CD8-positive, alpha-beta memory T cell (primary cell): ENCODE results near the gene GLP2R. TPM values are rescaled to one million over a fixed set of nuclear protein-coding genes. Genes with fewer than 3 reads are reported as not detected.
"Not testable (repeated sequence)": the region's sequence is repeated elsewhere in the genome, so short reads cannot be mapped to it uniquely, and the experiment has no call there.

Source experiments
- CTCF ChIA-PET: fragments of 350-600 bp; sonication (Branson Sonifier 250); formaldehyde crosslinking; loops from one replicate; lab custom pipeline; 2021; ENCODE audit warnings: antibody characterized with exemption; lab: Charles Lee
- POLR2A ChIA-PET: fragments of 350-600 bp; sonication (Branson Sonifier 250); formaldehyde crosslinking; loops from one replicate; lab custom pipeline; 2021; ENCODE audit warnings: antibody characterized with exemption; lab: Charles Lee
- DNase-seq, 5 donors: peaks; one replicate each; pipeline versions ENCODE4 v3.0.0 to v3.0.0-alpha.2; 2020 to 2022; ENCODE audit warnings: mixed read lengths in 1 of 5
- H3K27ac ChIP-seq: one replicate; pipeline ENCODE4 v1.7.0; 2013; ENCODE audit warnings: low read depth, mild to moderate bottlenecking, low read length, moderate library complexity
- H3K27me3 ChIP-seq: 2 replicates; pipeline ENCODE4 v1.7.0; 2013; ENCODE audit warnings: low read length, mild to moderate bottlenecking; ENCODE audit not compliant: insufficient read depth, poor library complexity, severe bottlenecking
- H3K36me3 ChIP-seq: 2 replicates; pipeline ENCODE4 v1.7.0; 2013; ENCODE audit warnings: mild to moderate bottlenecking, low read length, moderate library complexity; ENCODE audit not compliant: insufficient read depth
- H3K4me1 ChIP-seq: 2 replicates; pipeline ENCODE4 v1.7.0; 2013; ENCODE audit warnings: mild to moderate bottlenecking, low read length, moderate library complexity; ENCODE audit not compliant: insufficient read depth
- H3K4me3 ChIP-seq: 2 replicates; pipeline ENCODE4 v1.7.0; 2013; ENCODE audit warnings: mild to moderate bottlenecking, low read length
- H3K9me3 ChIP-seq: 2 replicates; pipeline ENCODE4 v1.7.0; 2013; ENCODE audit warnings: mild to moderate bottlenecking, low read length
- H3K27ac Mint-ChIP-seq, 8 donors: one replicate each; pipeline ENCODE4 v1.8.0; 2020 to 2021; ENCODE audit warnings: mixed read lengths in 8 of 8, mild to moderate bottlenecking in 6 of 8, inconsistent platforms in 3 of 8, moderate library complexity in 3 of 8
- H3K27me3 Mint-ChIP-seq, 2 donors: one replicate each; pipeline ENCODE4 v1.8.0; 2020 to 2021; ENCODE audit warnings: mixed read lengths in 2 of 2, mild to moderate bottlenecking in 1 of 2, moderate library complexity in 1 of 2
- H3K36me3 Mint-ChIP-seq, 3 donors: one replicate each; pipeline ENCODE4 v1.8.0; 2020 to 2021; ENCODE audit warnings: mixed read lengths in 3 of 3, inconsistent platforms in 1 of 3, mild to moderate bottlenecking in 1 of 3
- H3K4me1 Mint-ChIP-seq, 3 donors: one replicate each; pipeline ENCODE4 v1.8.0; 2020 to 2021; ENCODE audit warnings: mixed read lengths in 3 of 3, inconsistent platforms in 1 of 3, mild to moderate bottlenecking in 1 of 3
- H3K4me3 Mint-ChIP-seq, 7 donors: one replicate each; pipeline ENCODE4 v1.8.0; 2020 to 2021; ENCODE audit warnings: mixed read lengths in 7 of 7, mild to moderate bottlenecking in 6 of 7, moderate library complexity in 4 of 7, inconsistent platforms in 2 of 7
- H3K9me3 Mint-ChIP-seq, 5 donors: one replicate each; pipeline ENCODE4 v1.8.0; 2020 to 2022; ENCODE audit warnings: mixed read lengths in 5 of 5, mild to moderate bottlenecking in 3 of 5, moderate library complexity in 2 of 5, inconsistent platforms in 1 of 5
- polyA plus RNA-seq: library from polyadenylated mRNA; unstranded; fragments of 300-500 nt; fragmentation: Illumina TruSeq; gene quantifications from one replicate; pipeline ENCODE4 v1.2.3, GENCODE V29; 2021
- total RNA-seq, 2 experiments: library from RNA; stranded (reverse); gene quantifications; one replicate each; pipeline ENCODE4 v1.2.3, GENCODE V29; 2021

GLP2R gene
- total and polyA plus RNA-seq, 3 experiments from 2014 or later, result not detected

DNA sequence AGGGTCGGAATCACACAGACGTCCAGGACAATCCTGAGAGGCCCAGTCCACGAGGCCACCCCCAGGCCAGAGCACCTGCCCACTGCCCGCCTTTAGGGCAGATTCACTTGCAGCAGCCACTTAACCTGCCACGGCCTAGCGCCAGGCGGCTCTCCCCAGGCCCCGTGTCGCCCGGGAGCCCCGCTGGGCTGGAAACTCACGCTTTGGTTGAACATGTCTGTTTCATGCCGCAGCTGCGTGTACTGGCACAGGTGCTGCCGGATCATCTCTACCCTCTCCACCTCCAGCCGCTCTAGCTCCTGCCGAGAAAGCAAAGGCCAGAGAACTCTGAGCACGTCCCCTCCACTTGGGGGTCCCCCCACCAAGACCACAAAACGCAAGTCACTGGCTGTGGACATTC lies 92.1 kb downstream of the GLP2R start:
- CTCF ChIA-PET, result no interaction called here
- no peaks in the 10 kb centered on the region for H3K9me3 Mint-ChIP-seq
- no peaks in the 10 kb centered on the region for H3K36me3 ChIP-seq

DNA sequence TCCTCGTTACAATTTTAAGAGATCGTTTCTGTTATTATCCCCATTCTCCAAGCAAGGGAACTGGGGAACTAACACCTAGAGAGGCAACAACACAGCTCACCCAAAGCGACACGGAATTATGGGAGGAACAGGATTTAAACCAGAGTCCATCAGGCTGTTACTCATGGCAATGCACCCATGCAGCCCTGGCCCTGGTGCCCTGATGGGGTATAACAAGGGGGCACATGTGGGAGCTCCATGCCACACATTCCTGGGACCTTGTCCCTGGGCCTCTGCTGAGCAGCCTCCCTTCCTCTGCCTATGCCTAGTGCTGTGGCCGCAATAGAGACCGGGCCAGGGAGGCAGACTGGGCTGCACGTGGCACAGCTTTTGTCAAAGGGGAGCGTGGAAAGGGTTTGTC lies 92.6 kb downstream of the GLP2R start:
- Histone ChIP-seq H3K27ac (no peak overlapping the region), H3K9me3 (no peaks in the 10 kb centered on the region), H3K27me3 (no peaks in the 10 kb centered on the region), H3K36me3 (no peaks in the 10 kb centered on the region), H3K4me3 (no peak overlapping the region), H3K4me1 (no peaks in the 10 kb centered on the region)
- CTCF ChIA-PET, result no interaction called here
- H3K4me1 Mint-ChIP-seq, result no peaks in the 10 kb centered on the region
- POLR2A ChIA-PET, result no interaction called here
- H3K36me3 Mint-ChIP-seq, result peaks cover 3 to 4% (median 4%) of the 10 kb centered on the region in 3 donors
- no peak for DNase-seq
- no peaks in the 10 kb centered on the region for H3K9me3 Mint-ChIP-seq
- no peaks in the 10 kb centered on the region for H3K27me3 Mint-ChIP-seq
- H3K4me3 Mint-ChIP-seq, result no peak overlapping the region
- H3K27ac Mint-ChIP-seq, result no peak overlapping the region

More for the DNA sequence above, 92.1 kb downstream of the GLP2R start:
- no peak overlapping the region for H3K27ac ChIP-seq
- no peak for DNase-seq
- POLR2A ChIA-PET, result no interaction called here
- Mint-ChIP-seq H3K4me1 (no peaks in the 10 kb centered on the region), H3K27me3 (no peaks in the 10 kb centered on the region), H3K4me3 (no peak overlapping the region), H3K36me3 (peaks cover 3 to 4% (median 4%) of the 10 kb centered on the region in 3 donors), H3K27ac (no peak overlapping the region)
- H3K4me3 ChIP-seq, result no peak overlapping the region
- no peaks in the 10 kb centered on the region for H3K4me1 ChIP-seq
- no peaks in the 10 kb centered on the region for H3K9me3 ChIP-seq
- H3K27me3 ChIP-seq, result no peaks in the 10 kb centered on the region

DNA sequence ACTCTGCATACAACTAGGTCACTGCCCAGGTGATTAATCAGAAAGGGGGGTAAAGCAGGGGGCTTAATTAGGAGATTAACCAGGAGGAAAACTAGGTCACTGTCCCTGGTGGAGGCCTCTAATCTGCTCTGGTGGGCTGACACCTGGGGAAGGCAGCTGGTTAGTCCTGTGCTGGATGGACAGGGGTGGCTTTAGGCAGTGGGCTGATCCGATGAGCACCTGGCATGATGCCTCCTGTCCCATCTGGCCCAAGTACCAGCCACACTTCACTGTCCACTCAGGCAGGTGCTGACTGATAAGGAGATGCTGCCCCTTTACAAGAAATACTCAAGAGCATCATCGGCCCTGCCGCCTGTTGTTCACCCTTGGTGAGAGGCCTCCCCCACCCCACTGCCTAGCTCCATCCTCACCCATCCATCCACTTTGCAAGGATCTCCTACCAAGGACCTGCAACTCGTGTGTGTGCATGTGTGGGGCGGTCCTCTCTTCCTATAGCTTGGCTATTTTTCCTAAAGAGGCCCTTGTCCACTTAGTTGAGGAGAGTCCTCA lies 93.2 kb downstream of the GLP2R start:
- H3K36me3 ChIP-seq, result no peaks in the 10 kb centered on the region
- Mint-ChIP-seq H3K9me3 (no peaks in the 10 kb centered on the region), H3K27me3 (no peaks in the 10 kb centered on the region), H3K4me3 (no peak overlapping the region), H3K36me3 (peaks cover 3 to 4% (median 4%) of the 10 kb centered on the region in 3 donors), H3K27ac (no peak overlapping the region), H3K4me1 (no peaks in the 10 kb centered on the region)
- no peak overlapping the region for H3K4me3 ChIP-seq
- ChIA-PET POLR2A (no interaction called here), CTCF (no interaction called here)
- no peaks in the 10 kb centered on the region for H3K27me3 ChIP-seq
- H3K9me3 ChIP-seq, result no peaks in the 10 kb centered on the region
- H3K27ac ChIP-seq, result no peak overlapping the region
- no peaks in the 10 kb centered on the region for H3K4me1 ChIP-seq
- no peak for DNase-seq

DNA sequence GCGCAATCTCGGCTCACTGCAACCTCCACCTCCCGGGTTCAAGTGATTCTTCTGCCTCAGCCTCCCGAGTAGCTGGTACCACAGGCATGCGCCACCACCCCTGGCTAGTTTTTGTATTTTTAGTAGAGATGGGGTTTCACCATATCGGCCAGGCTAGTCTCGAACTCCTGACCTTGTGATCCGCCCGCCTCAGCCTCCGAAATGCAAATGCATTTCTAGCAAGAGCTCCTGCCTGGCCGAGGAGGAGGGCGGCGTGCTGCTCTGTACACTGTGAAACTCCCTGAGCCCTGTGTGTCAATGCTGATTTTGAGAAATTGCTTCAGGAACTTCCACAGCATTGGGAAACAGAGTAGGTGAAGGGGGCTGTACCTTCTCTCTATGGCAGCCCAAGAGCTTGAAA lies 95.5 kb downstream of the GLP2R start:
- POLR2A ChIA-PET, H3K27ac Mint-ChIP-seq, H3K27me3 Mint-ChIP-seq: not testable (repeated sequence)

DNA sequence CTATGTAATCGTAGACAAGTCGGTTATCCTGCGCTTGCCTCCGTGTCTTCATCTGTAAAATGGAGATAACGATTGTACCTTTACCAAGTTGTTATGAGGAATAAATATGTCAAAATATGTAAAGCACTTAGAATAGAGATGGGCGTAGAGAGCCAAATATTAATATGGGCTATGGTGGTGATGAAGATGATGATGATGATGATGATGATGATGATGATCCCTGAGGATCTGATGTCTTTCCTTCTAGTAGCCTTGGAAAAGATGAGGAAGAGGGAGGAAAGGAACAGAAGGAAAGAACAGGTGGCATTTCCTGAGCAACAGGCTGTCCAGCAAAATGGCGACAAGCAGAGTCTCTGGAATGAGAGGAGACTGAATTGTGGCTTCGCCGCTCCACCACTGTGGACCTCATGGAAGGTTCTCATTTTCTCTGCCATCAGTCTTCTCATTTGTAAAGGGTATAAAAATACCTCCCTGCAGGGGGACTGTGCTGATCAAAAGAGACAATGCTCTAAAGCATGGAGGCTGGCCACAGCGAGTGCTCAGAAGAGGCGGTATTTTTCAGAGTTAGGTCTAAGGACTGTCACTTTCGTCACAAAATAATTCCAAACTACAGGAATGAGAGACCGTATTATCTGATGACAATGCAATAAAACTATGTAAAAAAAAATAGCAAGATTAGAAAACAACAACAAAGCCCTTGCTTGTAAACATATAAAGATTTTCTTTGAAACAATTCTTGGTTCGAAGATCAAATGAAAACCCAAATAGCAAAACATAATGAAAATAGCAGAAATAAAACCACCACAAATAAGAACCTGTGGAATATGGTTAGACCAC lies 96.5 kb downstream of the GLP2R start:
- no peaks in the 10 kb centered on the region for H3K9me3 ChIP-seq
- no peaks in the 10 kb centered on the region for H3K27me3 ChIP-seq
- H3K4me1 ChIP-seq, result no peaks in the 10 kb centered on the region
- no peak overlapping the region for H3K4me3 ChIP-seq
- Mint-ChIP-seq H3K27ac (peak overlapping the region in 1 of 8 donors; percentile 66), H3K9me3 (no peaks in the 10 kb centered on the region), H3K27me3 (no peaks in the 10 kb centered on the region), H3K36me3 (peaks cover under 1 to 4% (median 4%) of the 10 kb centered on the region in 3 donors), H3K4me3 (no peak overlapping the region), H3K4me1 (peaks cover 2 to 6% (median 4%) of the 10 kb centered on the region in 3 donors)
- POLR2A ChIA-PET, result no interaction called here
- H3K36me3 ChIP-seq, result no peaks in the 10 kb centered on the region
- CTCF ChIA-PET, result no interaction called here
- DNase-seq, result no peak
- H3K27ac ChIP-seq, result no peak overlapping the region

More for the DNA sequence above, 95.5 kb downstream of the GLP2R start:
- H3K27me3 ChIP-seq, H3K36me3 Mint-ChIP-seq, H3K4me3 ChIP-seq, DNase-seq, H3K27ac ChIP-seq, H3K4me1 ChIP-seq, H3K4me3 Mint-ChIP-seq, H3K9me3 Mint-ChIP-seq, H3K36me3 ChIP-seq, H3K4me1 Mint-ChIP-seq, H3K9me3 ChIP-seq: not testable (repeated sequence)
- CTCF ChIA-PET, result interaction anchor here (1.5 kb wide), 1 partner anchor 14 kb away, joined by 4 read pairs; no protein-coding TSS in a partner anchor

DNA sequence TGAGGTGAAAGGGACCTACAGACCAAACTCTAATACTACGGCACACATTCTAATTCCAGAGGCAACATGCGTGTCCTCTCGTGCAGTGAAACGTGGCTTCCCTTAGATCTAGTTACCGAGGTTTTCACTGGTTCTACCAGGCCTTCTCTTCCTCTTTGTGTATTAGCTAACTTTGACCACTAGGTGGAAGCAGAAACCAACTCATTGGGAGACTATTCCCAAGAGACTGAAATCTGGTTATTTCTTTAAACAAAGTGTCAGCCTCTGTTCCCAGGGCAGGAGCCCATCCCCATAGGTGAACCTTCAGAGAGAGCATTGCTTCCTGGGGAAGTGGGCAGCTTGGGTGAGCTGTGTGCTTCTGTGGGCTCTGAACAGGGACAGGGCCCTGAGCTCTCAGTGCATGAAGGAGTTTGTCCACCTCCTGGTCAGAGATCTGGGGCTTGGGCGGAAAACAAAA lies 99.0 kb downstream of the GLP2R start:
- H3K4me3 ChIP-seq, result no peak overlapping the region
- peak in 2 of 5 donors; percentile 36 to 39 for DNase-seq
- no peaks in the 10 kb centered on the region for H3K36me3 ChIP-seq
- H3K9me3 Mint-ChIP-seq, result no peaks in the 10 kb centered on the region
- H3K27me3 ChIP-seq, result no peaks in the 10 kb centered on the region
- H3K9me3 ChIP-seq, result no peaks in the 10 kb centered on the region
- ChIA-PET POLR2A (no interaction called here), CTCF (interaction anchor here (0.6 to 2.5 kb wide), 7 partner anchors 10 to 692 kb away, joined by 3 to 14 read pairs (median 4); no protein-coding TSS in a partner anchor)
- no peak overlapping the region for H3K4me3 Mint-ChIP-seq
- peak overlapping the region in 1 of 8 donors; percentile 27 for H3K27ac Mint-ChIP-seq
- no peaks in the 10 kb centered on the region for H3K27me3 Mint-ChIP-seq
- H3K4me1 Mint-ChIP-seq, result peaks cover 2 to 6% (median 4%) of the 10 kb centered on the region in 3 donors
- H3K27ac ChIP-seq, result no peak overlapping the region
- H3K36me3 Mint-ChIP-seq, result peaks cover 0 to 4% (median 4%) of the 10 kb centered on the region in 3 donors
- H3K4me1 ChIP-seq, result no peaks in the 10 kb centered on the region

DNA sequence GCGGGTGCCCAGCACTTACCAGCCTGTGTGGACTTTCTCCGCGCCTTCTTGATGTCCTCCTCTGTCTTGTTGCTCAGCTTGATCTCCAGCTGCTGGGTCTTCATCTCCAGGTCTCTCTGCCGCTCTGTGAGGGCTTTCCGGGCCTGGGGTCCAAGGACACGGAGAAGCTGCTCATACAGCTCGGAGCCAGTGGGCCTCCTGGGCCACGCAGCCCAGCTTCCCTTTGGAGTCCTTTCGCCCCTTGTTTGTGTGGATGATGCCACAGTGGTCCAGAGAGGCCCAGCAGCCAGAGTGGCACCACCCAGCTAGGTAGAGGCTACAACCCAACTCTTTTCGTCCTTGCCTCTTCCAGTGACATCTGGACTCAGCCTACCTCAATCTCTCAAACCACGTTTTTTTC lies 99.7 kb downstream of the GLP2R start:
- Histone ChIP-seq H3K9me3 (no peaks in the 10 kb centered on the region), H3K4me3 (no peak overlapping the region), H3K27ac (no peak overlapping the region), H3K4me1 (no peaks in the 10 kb centered on the region), H3K27me3 (no peaks in the 10 kb centered on the region), H3K36me3 (no peaks in the 10 kb centered on the region)
- ChIA-PET CTCF (interaction anchor here (1.3 to 2.5 kb wide), 6 partner anchors 9 to 692 kb away, joined by 4 to 14 read pairs (median 6); no protein-coding TSS in a partner anchor), POLR2A (no interaction called here)
- peaks cover 2 to 6% (median 4%) of the 10 kb centered on the region in 3 donors for H3K4me1 Mint-ChIP-seq
- peaks cover 0 to 4% (median 2%) of the 10 kb centered on the region in 3 donors for H3K36me3 Mint-ChIP-seq
- no peaks in the 10 kb centered on the region for H3K9me3 Mint-ChIP-seq
- no peak overlapping the region for H3K27ac Mint-ChIP-seq
- no peak for DNase-seq
- H3K27me3 Mint-ChIP-seq, result no peaks in the 10 kb centered on the region
- H3K4me3 Mint-ChIP-seq, result no peak overlapping the region
